Osteocyte (in vitro differentiated cells): Measurements from ENCODE around the gene ITPR1. TPM values are rescaled to one million over a fixed set of nuclear protein-coding genes. Genes with fewer than 3 reads are reported as not detected.

Experiments
- DNase-seq: peaks from one replicate; pipeline ENCODE4 v3.0.0; 2021; ENCODE audit warnings: mixed read lengths; ENCODE audit not compliant: unreplicated experiment; ENCODE audit errors: extremely low spot score
- H3K27ac Mint-ChIP-seq: one replicate; pipeline ENCODE4 v1.8.0; 2021; ENCODE audit warnings: mild to moderate bottlenecking, mixed read lengths; ENCODE audit not compliant: unreplicated experiment
- H3K27me3 Mint-ChIP-seq: one replicate; pipeline ENCODE4 v1.8.0; 2021; ENCODE audit warnings: mixed read lengths; ENCODE audit not compliant: unreplicated experiment
- H3K36me3 Mint-ChIP-seq: one replicate; pipeline ENCODE4 v1.8.0; 2021; ENCODE audit warnings: mixed read lengths; ENCODE audit not compliant: unreplicated experiment
- H3K4me1 Mint-ChIP-seq: one replicate; pipeline ENCODE4 v1.8.0; 2021; ENCODE audit warnings: mixed read lengths; ENCODE audit not compliant: unreplicated experiment
- H3K4me3 Mint-ChIP-seq: one replicate; pipeline ENCODE4 v1.8.0; 2021; ENCODE audit warnings: mild to moderate bottlenecking, moderate library complexity, mixed read lengths; ENCODE audit not compliant: unreplicated experiment
- H3K9me3 Mint-ChIP-seq: one replicate; pipeline ENCODE4 v1.8.0; 2021; ENCODE audit warnings: mixed read lengths; ENCODE audit not compliant: unreplicated experiment
- total RNA-seq: library from RNA; stranded (reverse); gene quantifications from 2 replicates; pipeline ENCODE4 v1.2.1, GENCODE V29; 2021
- TF ChIP-seq, protein P1 (sequence below): fragments of 200-600 bp; sonication (generic); IDR thresholded peaks from 2 replicates; pipeline ENCODE4 v1.5.0; 2021; ENCODE audit warnings: antibody characterized with exemption, mild to moderate bottlenecking, moderate library complexity

The ITPR1 gene
- total RNA-seq, 1 donor from 2014 or later = 34.3 TPM

DNA sequence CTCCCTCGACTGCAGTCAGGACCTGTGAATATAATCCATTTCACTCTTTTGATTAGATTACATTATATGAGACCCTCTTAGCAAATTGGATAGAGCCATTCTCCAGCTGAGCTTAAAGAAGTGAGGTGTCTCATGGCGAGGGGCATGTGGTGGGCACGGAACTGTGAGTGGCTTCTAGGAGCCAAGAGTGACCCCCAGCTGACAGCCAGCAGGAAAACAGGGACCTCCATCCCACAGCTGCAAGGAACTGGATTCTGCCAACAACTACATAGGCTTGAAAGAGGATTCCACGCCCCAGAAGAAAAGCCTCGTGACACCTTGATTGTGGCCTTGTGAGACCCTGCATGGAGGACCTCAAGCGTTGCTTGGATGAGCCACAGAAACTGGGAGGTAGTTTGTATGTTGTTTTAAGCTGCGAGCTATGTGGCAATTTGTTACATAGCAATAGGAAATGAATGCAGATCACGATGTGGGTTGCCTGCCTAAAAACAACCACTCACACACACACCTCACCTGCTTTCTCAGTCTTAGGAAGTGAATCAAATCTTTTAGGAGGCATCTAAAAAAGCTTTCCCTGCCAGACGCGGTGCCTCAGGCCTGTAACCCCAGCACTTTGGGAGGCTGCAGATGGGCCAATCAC, 401.9 kb downstream of the ITPR1 start:
- Mint-ChIP-seq H3K9me3 (peaks cover 4% of the 10 kb centered on the region), H3K4me1 (peaks cover 14% of the 10 kb centered on the region), H3K4me3 (no peak overlapping the region), H3K27ac (no peak overlapping the region), H3K36me3 (peaks cover 2% of the 10 kb centered on the region), H3K27me3 (no peaks in the 10 kb centered on the region)
- no peak for DNase-seq
- TF ChIP-seq, protein P1, sequence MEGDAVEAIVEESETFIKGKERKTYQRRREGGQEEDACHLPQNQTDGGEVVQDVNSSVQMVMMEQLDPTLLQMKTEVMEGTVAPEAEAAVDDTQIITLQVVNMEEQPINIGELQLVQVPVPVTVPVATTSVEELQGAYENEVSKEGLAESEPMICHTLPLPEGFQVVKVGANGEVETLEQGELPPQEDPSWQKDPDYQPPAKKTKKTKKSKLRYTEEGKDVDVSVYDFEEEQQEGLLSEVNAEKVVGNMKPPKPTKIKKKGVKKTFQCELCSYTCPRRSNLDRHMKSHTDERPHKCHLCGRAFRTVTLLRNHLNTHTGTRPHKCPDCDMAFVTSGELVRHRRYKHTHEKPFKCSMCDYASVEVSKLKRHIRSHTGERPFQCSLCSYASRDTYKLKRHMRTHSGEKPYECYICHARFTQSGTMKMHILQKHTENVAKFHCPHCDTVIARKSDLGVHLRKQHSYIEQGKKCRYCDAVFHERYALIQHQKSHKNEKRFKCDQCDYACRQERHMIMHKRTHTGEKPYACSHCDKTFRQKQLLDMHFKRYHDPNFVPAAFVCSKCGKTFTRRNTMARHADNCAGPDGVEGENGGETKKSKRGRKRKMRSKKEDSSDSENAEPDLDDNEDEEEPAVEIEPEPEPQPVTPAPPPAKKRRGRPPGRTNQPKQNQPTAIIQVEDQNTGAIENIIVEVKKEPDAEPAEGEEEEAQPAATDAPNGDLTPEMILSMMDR = no peak

DNA sequence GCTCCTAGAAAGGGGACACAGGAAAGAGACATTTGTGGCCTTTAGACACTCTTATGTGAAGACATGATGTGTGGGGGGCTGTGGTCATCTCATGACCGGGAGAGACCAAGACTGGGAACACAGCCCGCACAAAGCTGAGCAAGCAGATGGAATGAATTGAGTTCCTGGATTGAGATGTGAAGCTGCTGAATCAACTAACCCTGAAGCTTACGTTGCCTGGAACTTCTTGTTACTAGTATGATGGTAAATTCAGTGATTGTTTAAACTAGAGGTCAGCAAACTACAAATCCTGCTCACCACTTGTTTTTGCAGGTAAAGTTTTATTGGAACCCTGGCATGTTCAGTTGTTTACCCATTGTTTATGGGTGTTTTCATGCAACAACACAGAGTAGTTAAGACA, 402.7 kb downstream of the ITPR1 start:
- TF ChIP-seq, protein P1 = no peak
- no peak overlapping the region for H3K4me3 Mint-ChIP-seq
- no peaks in the 10 kb centered on the region for H3K27me3 Mint-ChIP-seq
- H3K9me3 Mint-ChIP-seq = peaks cover 4% of the 10 kb centered on the region
- peaks cover 14% of the 10 kb centered on the region for H3K4me1 Mint-ChIP-seq
- no peak for DNase-seq
- peaks cover 2% of the 10 kb centered on the region for H3K36me3 Mint-ChIP-seq
- no peak overlapping the region for H3K27ac Mint-ChIP-seq

Other genes starting within 250 kb of the ITPR1 start
- 14.6 and 18.0 TPM in 2 replicates for gene SETMAR, start 190.0 kb upstream of the ITPR1 start, total RNA-seq
- 44.1 and 46.6 TPM in 2 replicates for gene SUMF1, start 26.1 kb upstream of the ITPR1 start, total RNA-seq